Erythroblast (primary cell): ENCODE measurements around the gene SMOC2.

ENCODE experiments used
- GATA1 ChIP-seq: IDR thresholded peaks from 2 replicates; pipeline ENCODE4 v1.6.1; 2011; ENCODE audit warnings: low read depth, mild to moderate bottlenecking, control low read depth, low read length, moderate library complexity
- POLR2A ChIP-seq: IDR thresholded peaks from 2 replicates; pipeline ENCODE4 v1.6.1; 2011; ENCODE audit warnings: mild to moderate bottlenecking, low read length

GRCh38 chr6:168681748-168682147 lies 240.8 kb downstream of the SMOC2 start:
- TF ChIP-seq POLR2A, result no peak
- TF ChIP-seq GATA1, result no peak
